NOMO-1 treated with DMSO at 0.1 percent for 48 hours (cell line): Measurements from ENCODE around the gene MAML3.

Experiments used
- DNase-seq: peaks from one replicate; lab custom pipeline; 2025; ENCODE audit not compliant: unreplicated experiment; lab: John Stamatoyannopoulos, UW

Gene MAML3

GRCh38 chr4:140153718-140154571 is at the start of gene MAML3:
Gene MAML3, minus strand, starts transcription at chr4:140154184. Its CDS starts 857 bp downstream, at chr4:140153327.
- DNase-seq: peak; percentile 86

GRCh38 chr4:140198942-140199341 is 45.0 kb upstream of the MAML3 start:
- DNase-seq: no peak

DNA sequence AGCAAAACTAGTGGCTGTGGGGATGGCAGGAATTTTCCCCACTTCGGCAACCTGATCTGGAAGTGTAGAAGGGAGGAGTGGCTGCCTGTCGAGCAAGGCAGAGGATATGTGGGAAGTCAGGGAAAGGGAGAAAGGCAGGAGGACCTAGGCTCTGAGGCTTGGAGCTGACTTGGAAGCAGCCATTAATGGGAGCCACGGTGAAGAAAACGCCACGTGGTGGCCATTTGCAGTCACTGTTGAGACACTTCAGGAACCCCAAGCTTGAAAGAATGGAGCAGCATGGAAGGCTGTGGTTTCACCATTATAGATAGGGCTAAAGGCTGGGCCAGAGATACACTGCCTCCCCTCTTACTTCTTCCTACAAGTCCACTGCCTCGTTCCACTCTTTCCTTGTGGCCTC is 41.8 kb upstream of the MAML3 start:
- no peak for DNase-seq

DNA sequence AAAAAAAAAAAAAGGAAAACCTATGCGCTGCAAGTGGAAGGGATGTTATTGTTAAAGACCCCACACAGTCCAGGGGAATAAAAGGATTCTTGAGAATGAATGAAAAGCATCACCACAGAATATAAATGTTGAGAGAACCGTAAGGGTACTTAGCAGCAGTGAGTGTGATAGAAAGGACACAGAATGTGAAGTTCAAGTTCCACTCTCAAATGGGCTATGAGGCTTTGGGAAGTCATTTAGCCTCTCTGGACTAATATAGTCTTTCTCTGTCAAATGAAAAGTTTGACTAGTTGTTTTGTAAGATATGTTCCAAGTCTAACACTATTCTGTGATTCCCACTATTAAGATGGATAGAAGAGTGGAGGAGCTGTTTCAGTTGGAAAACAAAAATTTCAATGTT is 35.8 kb upstream of the MAML3 start:
- DNase-seq: no peak

DNA sequence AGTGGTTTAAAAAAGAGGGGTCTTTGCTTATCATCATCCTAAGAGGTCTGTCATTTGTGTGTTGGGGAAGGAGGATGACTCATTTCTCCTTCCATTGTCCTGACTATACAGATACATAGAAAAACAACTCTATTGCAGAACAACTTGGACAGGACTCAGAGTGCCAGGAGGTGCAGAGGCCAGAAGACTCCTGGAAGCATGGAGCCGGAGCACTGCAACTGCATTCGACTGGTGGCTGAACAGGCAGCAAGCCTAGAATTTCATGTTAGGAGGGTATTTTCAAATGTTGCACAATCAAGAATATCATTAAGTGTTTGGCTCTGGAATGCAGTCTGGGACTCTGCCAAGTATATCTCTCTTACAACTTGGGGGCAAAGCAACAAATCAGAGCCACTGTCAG is 35.0 kb upstream of the MAML3 start:
- no peak for DNase-seq

- no peak for DNase-seq
These were observed 33.3 kb upstream of the MAML3 start for GRCh38 chr4:140187316-140187695.

DNA sequence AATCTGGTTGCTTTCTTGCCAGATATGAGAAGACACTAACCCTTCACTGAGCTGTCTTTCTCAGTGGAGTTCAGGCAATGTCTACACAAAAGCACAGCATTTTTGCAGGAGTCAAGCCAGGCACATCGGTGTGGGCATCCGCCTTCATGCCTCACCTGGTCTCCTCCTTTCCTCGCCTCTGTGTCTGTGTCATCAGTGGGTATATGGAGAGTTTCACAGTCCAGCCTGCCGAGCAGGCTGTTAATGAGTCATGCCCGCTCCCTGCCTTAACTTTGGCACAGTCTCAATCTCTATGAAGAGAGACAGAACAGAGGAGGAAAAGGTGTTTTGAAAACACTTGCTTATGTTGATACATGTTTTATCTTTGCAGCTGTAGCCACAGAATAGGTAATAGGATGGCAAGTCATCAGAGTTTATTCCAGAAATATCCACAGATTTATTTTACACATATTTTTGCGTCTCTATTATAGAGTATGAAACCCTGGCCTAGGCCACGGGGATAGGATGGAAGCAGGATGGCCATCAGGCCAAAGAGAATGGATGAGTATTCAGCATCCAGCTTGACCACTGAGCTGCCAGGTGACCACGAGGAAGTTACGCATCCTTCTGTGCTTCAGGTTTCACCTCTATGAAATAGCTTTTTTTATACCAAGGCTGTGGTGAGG is 32.8 kb upstream of the MAML3 start:
- no peak for DNase-seq

DNA sequence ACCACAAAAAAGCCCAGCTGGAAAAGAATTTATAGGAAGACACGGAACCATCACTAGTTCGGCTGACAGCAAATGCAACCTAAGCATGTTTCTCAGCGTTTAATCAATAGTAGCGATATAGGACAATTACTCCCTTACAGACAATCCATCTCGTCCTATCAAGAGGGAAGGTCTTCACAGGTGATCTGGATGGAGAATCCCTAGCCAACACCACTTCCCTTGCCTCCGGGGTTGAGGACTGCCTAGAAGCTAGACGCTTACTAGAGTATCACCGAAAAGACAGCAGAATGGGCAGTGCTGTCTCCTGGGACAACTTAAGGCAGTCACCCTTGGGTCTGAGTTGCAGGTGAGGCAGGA is 32.1 kb upstream of the MAML3 start:
- DNase-seq: no peak

GRCh38 chr4:140185412-140186081 is 31.6 kb upstream of the MAML3 start:
- no peak for DNase-seq

DNA sequence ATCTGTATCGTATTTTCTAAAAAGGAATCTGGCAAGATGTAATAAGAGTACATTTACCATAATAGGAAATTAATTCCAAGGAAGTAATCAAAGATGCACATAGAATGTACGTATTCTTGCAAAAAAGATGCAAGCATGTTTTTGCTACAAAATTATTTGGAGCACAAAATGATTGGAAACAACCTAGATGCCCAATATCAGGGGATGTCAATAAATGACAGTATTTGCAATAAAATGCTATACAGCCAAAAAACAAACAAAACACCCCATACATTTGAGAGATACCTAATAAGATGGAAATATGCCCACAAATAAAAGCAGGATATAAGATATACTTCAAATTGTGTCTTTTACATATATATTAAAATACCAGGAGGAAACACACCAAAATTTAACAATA is 29.3 kb upstream of the MAML3 start:
- DNase-seq: no peak

DNA sequence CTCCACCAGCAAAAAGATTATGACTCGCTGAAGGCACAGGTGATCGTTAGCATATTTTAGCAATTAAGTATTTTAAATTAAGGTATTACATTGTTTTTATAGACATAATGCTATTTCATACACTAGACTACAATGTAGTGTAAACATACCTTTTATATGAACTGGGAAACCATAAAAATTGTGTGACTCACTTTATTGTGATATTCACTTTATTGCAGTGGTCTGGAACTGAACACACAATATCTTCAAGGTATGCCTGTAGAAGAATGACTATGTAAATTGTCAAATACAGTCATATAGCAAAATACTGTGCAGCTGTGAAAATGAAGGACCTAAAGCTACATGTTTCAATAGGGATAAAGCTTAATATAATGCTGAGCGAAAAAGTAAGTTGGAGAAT is 26.6 kb upstream of the MAML3 start:
- DNase-seq: no peak

DNA sequence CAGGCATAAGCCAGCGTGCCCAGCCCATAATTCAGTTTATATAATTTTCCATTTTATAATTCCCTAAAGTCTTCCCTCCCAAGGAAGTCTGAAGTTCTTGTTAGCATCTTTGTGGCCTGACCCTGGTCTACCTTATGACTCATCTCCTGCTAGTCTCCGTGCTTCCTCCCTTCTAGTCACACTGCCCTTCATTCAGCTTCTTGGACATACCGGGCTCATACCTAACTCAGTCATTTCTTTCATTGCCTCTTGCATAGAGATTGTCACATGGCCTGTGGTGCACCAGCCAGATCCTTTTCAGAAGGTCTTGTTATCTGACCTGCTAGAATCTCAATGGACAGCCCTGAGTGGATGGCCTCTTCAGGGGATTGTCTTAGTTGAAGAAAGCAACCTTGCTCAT is 22.8 kb upstream of the MAML3 start:
- no peak for DNase-seq

DNA sequence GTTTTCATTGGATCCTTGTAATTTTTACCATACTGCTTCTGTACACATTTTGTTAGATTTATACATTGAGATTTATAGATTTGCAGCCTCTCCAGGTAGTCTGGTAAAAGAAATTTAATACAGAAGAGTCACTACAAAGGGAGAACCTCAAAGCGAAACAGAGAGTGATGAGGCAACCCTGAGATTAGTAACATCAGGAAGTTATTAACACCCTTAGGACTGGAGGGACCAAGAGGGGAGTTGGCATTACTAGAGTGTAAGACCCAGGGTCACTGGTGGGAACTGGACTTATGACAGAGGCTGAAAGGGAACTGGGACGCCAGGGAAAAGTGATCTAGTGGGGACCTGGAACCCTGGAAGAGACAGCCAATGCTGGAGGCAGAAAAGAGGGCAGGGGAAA is 20.6 kb upstream of the MAML3 start:
- peak; percentile 75 for DNase-seq

DNA sequence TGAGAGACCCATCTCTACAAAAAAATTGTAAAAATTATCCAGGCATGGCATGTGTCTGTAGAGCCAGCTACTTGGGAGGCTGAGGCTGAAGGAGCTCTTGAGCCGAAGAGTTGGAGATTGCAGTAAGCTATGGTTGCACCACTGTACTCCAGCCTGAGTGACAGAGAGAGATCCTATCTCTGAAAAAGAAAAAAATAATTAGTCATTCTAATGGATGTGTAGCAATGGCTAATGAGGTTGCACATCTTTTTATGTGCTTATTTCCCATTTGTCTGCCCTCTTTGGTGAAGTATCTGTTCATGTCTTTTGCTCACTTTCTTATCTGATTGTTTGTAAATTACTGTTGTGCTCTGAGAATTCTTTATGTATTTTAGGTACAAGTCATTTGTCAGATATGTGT is 19.0 kb upstream of the MAML3 start:
- DNase-seq: no peak

DNA sequence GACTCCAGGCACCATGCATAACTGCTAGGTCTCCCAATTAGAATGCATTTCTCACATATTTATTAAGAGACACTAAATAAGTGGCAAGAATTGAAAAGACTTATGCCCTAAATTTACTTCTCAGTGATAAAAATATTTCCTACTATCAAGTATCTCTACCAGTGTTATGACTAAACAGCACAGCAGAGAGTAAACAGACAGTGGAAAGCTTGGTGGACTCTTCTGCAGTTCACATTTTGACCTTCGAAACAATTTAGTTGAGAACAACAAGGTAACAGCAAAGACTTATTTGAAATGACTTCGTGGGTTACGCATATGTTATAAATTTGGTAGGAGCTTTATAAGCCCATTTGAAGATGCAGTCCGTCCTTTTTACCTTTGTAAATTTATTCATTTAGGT is 16.3 kb upstream of the MAML3 start:
- DNase-seq: no peak

GRCh38 chr4:140168936-140169335 is 15.0 kb upstream of the MAML3 start:
- no peak for DNase-seq

- no peak for DNase-seq
These were observed 14.5 kb upstream of the MAML3 start for GRCh38 chr4:140168474-140168873.

DNA sequence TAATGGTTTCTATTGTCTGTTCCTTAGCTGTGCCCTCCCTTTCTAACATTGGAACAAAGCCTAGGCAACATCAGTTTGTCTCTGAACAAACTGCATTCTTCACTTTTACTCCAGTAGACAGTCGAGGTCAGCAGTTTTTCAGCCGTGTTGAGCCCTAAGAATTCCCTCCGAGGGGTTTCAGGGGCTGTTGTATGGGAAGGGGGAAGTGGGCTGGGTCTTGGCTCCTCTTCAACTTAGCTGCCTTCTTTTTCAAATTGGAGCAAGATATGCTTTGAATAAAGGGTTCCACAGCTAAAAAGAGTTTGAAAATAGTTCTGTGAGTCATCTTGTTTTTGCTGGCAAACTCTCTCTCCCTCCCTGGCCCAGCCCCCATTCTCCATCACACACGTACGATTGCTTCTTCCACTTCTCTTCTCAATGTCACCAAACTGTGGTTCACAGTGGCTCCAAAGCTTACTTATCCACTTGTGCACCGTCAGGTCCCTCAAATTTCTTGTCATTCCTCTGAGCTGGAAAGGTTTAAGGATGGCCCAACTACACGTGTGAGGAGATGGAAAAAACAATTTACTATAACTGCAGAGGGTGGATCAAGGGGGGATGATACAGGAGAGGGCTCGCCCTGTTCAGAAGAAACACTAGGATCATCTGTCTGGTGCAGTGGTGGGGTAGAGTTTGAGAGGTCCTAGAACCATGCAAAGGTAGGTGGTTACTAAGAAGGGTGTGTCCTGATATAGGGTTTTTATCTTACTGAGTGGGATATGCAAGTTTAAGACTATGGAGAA is 9.2 kb upstream of the MAML3 start:
- DNase-seq: no peak

GRCh38 chr4:140162596-140162995 is 8.6 kb upstream of the MAML3 start:
- DNase-seq: no peak

DNA sequence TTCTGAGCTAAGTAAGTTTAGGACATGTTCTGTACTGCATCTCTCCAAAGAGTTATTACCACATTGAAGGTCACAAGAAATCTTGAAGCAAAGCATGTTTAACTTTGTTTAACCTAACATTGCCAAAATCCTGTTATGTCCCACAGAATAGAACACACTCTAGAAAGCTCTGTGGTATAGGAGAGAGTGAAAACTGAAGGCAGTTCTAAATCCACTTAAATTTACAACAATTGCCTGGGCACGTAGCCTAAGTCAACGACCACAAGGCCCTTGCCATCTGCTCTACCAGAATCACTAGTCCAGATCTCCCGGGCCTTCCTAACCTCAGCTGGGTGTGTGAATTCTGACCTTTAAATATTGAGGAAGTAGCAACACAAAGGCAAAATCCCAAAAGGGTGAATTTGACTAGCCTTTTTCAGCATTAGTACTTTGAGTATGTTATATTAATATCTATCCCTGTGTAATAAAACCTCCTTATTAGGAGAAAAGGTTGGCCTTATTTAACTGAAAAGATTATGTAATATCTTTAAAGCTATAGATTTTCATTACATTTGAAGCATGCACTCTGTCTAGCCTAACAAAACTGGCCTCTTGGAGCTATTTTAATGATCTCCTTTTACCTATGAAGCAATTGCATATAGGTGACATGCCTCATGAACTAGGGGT is 4.5 kb upstream of the MAML3 start:
- DNase-seq: no peak

DNA sequence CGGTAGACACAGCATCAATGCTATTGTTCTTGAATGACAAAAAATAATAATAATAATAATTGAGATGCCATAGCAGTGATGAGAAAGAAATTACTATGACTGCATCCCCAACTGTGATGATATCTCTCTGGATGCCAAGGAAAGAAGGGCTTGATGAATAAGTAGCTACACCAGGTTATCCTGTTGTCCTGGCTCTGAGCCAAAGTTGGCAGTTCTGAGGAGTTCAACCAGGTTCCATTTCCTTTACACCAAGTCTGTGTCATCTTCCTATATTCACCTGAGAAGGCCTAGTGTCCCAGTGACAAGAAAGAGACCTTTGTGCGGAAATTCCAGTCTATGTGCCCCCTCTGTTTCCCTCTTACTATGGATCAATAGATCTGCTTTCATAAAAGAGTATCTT is 3.4 kb upstream of the MAML3 start:
- DNase-seq: no peak
